ENCODE measurements around the gene DERA. TPM values are rescaled to one million over a fixed set of nuclear protein-coding genes. Genes with fewer than 3 reads are reported as not detected.

Gene DERA
- total and polyA plus RNA-seq, 2 of the 8 experiments (the other 6 are each of a cell fraction or from before 2014, with no cell fraction given) = 13.1 to 17.1 TPM

- TF ChIP-seq POU5F1 (IDR thresholded peaks at IDR 0.05; ENCODE audit: low read depth, low read length) (no peak), BCL11A (IDR thresholded peaks at IDR 0.05; ENCODE audit: low read depth in 2 of 2, low read length in 2 of 2) (no peak), CEBPB (IDR thresholded peaks at IDR 0.05; ENCODE audit: low read depth, low read length) (no peak), SAP30 (IDR thresholded peaks at IDR 0.05; ENCODE audit: insufficient read depth, insufficient replicate concordance, low read length) (no peak), KDM4A (IDR thresholded peaks at IDR 0.05; ENCODE audit: low read depth, low read length, severe bottlenecking) (no peak)
These were observed 8.3 kb downstream of the DERA start (continued) for GRCh38 chr12:15919418-15919817.
